ENCODE data around the gene MAML3. TPM values are rescaled to one million over a fixed set of nuclear protein-coding genes. Genes with fewer than 3 reads are reported as not detected.

The MAML3 gene
- total RNA-seq, 6 experiments from 2014 or later, result 1.2 to 1.9 (median 1.6) TPM

DNA sequence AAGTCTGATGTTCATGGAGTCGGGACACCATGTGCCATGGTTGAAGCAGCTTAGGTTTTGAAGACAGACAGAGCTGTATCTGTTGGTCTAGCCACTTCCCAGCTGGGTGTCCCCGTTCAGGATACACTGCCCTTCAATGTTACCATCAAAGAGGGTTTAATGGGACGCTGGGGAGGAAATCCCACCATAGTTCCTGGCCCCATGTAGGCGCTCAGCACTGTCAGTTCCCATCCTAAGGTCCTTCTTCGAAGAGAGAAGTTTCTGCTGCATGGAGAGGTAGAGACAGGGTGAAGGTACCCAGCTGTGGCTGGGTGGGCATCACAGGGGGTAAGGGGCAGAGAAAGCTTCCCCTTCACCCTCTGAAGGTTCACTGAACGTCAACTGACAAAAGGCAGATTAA is 484.6 kb downstream of the MAML3 start:
- TF ChIP-seq, protein P1, sequence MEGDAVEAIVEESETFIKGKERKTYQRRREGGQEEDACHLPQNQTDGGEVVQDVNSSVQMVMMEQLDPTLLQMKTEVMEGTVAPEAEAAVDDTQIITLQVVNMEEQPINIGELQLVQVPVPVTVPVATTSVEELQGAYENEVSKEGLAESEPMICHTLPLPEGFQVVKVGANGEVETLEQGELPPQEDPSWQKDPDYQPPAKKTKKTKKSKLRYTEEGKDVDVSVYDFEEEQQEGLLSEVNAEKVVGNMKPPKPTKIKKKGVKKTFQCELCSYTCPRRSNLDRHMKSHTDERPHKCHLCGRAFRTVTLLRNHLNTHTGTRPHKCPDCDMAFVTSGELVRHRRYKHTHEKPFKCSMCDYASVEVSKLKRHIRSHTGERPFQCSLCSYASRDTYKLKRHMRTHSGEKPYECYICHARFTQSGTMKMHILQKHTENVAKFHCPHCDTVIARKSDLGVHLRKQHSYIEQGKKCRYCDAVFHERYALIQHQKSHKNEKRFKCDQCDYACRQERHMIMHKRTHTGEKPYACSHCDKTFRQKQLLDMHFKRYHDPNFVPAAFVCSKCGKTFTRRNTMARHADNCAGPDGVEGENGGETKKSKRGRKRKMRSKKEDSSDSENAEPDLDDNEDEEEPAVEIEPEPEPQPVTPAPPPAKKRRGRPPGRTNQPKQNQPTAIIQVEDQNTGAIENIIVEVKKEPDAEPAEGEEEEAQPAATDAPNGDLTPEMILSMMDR (IDR thresholded peaks at IDR 0.05), result no peak
- Mint-ChIP-seq H3K27ac (no peak overlapping the region), H3K27me3 (ENCODE audit: insufficient read depth) (peaks cover 12% of the 10 kb centered on the region; the same call in 1 of the 2 replicates), H3K4me1 (ENCODE audit: low read depth) (peaks cover 18% of the 10 kb centered on the region), H3K9me3 (no peaks in the 10 kb centered on the region), H3K4me3 (no peak overlapping the region), H3K36me3 (ENCODE audit: low read depth) (no peaks in the 10 kb centered on the region)
- DNase-seq, result no peak

DNA sequence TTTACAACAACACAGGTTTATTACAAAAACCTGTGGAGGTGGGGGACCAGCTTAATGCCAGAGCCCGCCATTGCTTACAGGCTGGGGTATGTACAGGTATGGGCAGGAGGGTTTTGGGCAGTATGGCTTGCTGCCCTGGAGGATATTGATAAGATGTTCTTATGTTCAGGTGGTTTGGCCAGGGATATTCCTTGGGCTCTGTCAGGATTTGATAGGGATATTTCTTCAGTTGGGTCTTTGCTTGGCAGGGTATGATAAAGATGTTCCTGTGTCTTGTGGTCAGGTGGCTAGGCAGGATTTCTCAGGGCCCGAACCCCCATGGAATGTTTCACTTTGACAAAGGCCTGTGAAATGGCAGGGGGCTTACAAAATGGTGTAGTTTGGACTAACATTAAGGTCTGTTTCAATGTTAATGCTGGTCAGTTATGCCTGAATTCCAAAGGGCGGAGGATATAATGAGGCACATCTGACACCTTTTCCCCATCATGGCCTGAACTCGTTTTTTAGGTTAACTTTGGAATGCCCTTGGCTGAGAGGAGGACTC is 485.3 kb downstream of the MAML3 start:
- peaks cover 18% of the 10 kb centered on the region for H3K4me1 Mint-ChIP-seq (ENCODE audit: low read depth)
- TF ChIP-seq, protein P1 (IDR thresholded peaks at IDR 0.05), result no peak
- no peak for DNase-seq
- no peak overlapping the region for H3K4me3 Mint-ChIP-seq
- H3K27ac Mint-ChIP-seq, result no peak overlapping the region
- no peaks in the 10 kb centered on the region for H3K36me3 Mint-ChIP-seq (ENCODE audit: low read depth)
- H3K9me3 Mint-ChIP-seq, result no peaks in the 10 kb centered on the region
- peaks cover 10% of the 10 kb centered on the region; the same call in 1 of the 2 replicates for H3K27me3 Mint-ChIP-seq (ENCODE audit: insufficient read depth)

DNA sequence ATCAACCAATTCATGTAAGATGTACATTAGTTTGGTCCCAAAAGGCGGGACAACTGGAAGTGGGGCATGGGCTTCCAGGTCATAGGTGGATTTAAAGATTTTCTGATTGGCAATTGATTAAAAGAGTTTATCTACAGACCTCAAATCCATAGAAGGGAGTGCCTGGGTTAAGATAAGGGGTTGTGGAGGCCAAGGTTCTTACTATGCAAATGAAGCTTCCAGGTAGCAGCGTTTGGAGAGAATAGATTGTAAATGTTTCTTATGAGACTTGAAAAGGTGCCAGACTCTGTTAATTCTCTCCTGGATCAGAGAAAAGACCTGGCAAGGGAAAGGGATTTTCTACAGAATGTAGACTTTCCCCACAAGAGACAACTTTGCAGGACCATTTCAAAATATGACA is 485.9 kb downstream of the MAML3 start:
- TF ChIP-seq, protein P1 (IDR thresholded peaks at IDR 0.05), result no peak
- DNase-seq, result no peak
- Mint-ChIP-seq H3K9me3 (no peaks in the 10 kb centered on the region), H3K4me3 (no peak overlapping the region), H3K27me3 (ENCODE audit: insufficient read depth) (peaks cover 10% of the 10 kb centered on the region; the same call in 1 of the 2 replicates), H3K36me3 (ENCODE audit: low read depth) (no peaks in the 10 kb centered on the region), H3K27ac (no peak overlapping the region), H3K4me1 (ENCODE audit: low read depth) (peaks cover 18% of the 10 kb centered on the region)

Other genes starting within 250 kb of the MAML3 start
- 10 to 100 TPM; 57.9 to 73.6 (median 68.3) TPM for gene SCOC, start 219.5 kb upstream of the MAML3 start, total RNA-seq (2021; fragmentation: NEBNext Ultra II Directional; extraction: Animal tissue kit (Norgen Biotek cat#: 25700))

Data from HFFc6 (cell line).